WTC11 (cell line): ENCODE measurements around the gene NSL1. TPM values are rescaled to one million over a fixed set of nuclear protein-coding genes. Genes with fewer than 3 reads are reported as not detected.

Experiments
- ATAC-seq: fragments of 200-7000 bp; cut with Tn5 transposase; 2 replicates; pipeline ENCODE4 v1.10.0; 2021; ENCODE audit warnings: mild to moderate bottlenecking, moderate library complexity
- CTCF ChIA-PET: fragments of 300-600 bp; sonication (Branson Sonifier 250); formaldehyde crosslinking; loops from one replicate; lab custom pipeline; 2021; ENCODE audit warnings: antibody characterized with exemption; lab: Charles Lee
- POLR2A ChIA-PET: fragments of 350-600 bp; sonication (Branson Sonifier 250); formaldehyde crosslinking; loops from one replicate; lab custom pipeline; 2021; ENCODE audit warnings: antibody characterized with exemption; lab: Charles Lee
- DNase-seq: peaks from one replicate; pipeline ENCODE4 v3.0.0; 2021; ENCODE audit warnings: low spot score
- H3K27ac Mint-ChIP-seq: 2 replicates; pipeline ENCODE4 v1.8.0; 2021; ENCODE audit warnings: mixed read lengths
- H3K27me3 Mint-ChIP-seq: 2 replicates; pipeline ENCODE4 v1.8.0; 2021; ENCODE audit warnings: low read depth, mild to moderate bottlenecking, moderate library complexity, mixed read lengths
- H3K36me3 Mint-ChIP-seq: 2 replicates; pipeline ENCODE4 v1.8.0; 2021; ENCODE audit warnings: mixed read lengths
- H3K4me1 Mint-ChIP-seq: 2 replicates; pipeline ENCODE4 v1.8.0; 2022; ENCODE audit warnings: mixed read lengths
- H3K4me3 Mint-ChIP-seq: 2 replicates; pipeline ENCODE4 v1.8.0; 2021; ENCODE audit warnings: mild to moderate bottlenecking, moderate library complexity, mixed read lengths
- H3K9me3 Mint-ChIP-seq: 2 replicates; pipeline ENCODE4 v1.8.0; 2021; ENCODE audit warnings: mixed read lengths
- AFF4 ChIP-seq: sonication (generic); formaldehyde crosslinking; IDR thresholded peaks from 2 replicates; pipeline ENCODE4 v1.8.1; 2023; ENCODE audit warnings: mild to moderate bottlenecking, missing genetic modification reagents, borderline replicate concordance
- ETV6 ChIP-seq: sonication (generic); formaldehyde crosslinking; IDR thresholded peaks from 2 replicates; pipeline ENCODE4 v1.8.1; 2022; ENCODE audit warnings: mild to moderate bottlenecking, missing genetic modification reagents
- GRHL2 ChIP-seq: fragments of 250-450 bp; sonication (Bioruptor Pico); IDR thresholded peaks from 2 replicates; pipeline ENCODE4 v1.8.0; 2022; ENCODE audit warnings: mild to moderate bottlenecking, moderate library complexity; ENCODE audit not compliant: insufficient replicate concordance, severe bottlenecking
- IRF2 ChIP-seq: sonication (generic); formaldehyde crosslinking; IDR thresholded peaks from 2 replicates; pipeline ENCODE4 v1.8.0; 2022; ENCODE audit warnings: low read depth, missing genetic modification reagents, borderline replicate concordance
- JAZF1 ChIP-seq: fragments of 250-450 bp; sonication (Bioruptor Pico); IDR thresholded peaks from 2 replicates; pipeline ENCODE4 v1.9.0; 2021; ENCODE audit warnings: moderate library complexity, mild to moderate bottlenecking, inconsistent platforms
- JUN ChIP-seq: sonication (generic); formaldehyde crosslinking; IDR thresholded peaks from 2 replicates; pipeline ENCODE4 v1.8.0; 2023; ENCODE audit warnings: mild to moderate bottlenecking, missing genetic modification reagents
- NFATC4 ChIP-seq: fragments of 250-450 bp; sonication (Bioruptor Pico); IDR thresholded peaks from 2 replicates; pipeline ENCODE4 v1.9.0; 2021; ENCODE audit warnings: mild to moderate bottlenecking
- NR1H2 ChIP-seq: sonication (generic); formaldehyde crosslinking; IDR thresholded peaks from 2 replicates; pipeline ENCODE4 v1.9.0; 2021; ENCODE audit warnings: mild to moderate bottlenecking, moderate library complexity, missing genetic modification reagents
- OVOL2 ChIP-seq: fragments of 250-450 bp; sonication (Bioruptor Pico); IDR thresholded peaks from 2 replicates; pipeline ENCODE4 v1.9.0; 2021; ENCODE audit warnings: mild to moderate bottlenecking, borderline replicate concordance
- PRDM15 ChIP-seq: sonication (generic); formaldehyde crosslinking; IDR thresholded peaks from 2 replicates; pipeline ENCODE4 v1.8.0; 2022; ENCODE audit warnings: missing genetic modification reagents
- TEAD1 ChIP-seq: sonication (generic); formaldehyde crosslinking; IDR thresholded peaks from 2 replicates; pipeline ENCODE4 v1.8.0; 2022; ENCODE audit warnings: mild to moderate bottlenecking, missing genetic modification reagents
- USF2 ChIP-seq: sonication (generic); formaldehyde crosslinking; IDR thresholded peaks from 2 replicates; pipeline ENCODE4 v1.8.1; 2023; ENCODE audit warnings: mild to moderate bottlenecking, missing genetic modification reagents, moderate library complexity
- ZMAT4 ChIP-seq: fragments of 250-450 bp; sonication (Bioruptor Pico); IDR thresholded peaks from 2 replicates; pipeline ENCODE4 v1.9.0; 2021; ENCODE audit warnings: mild to moderate bottlenecking
- ZNF219 ChIP-seq: sonication (generic); formaldehyde crosslinking; IDR thresholded peaks from 2 replicates; pipeline ENCODE4 v1.8.0; 2023; ENCODE audit warnings: missing genetic modification reagents, mild to moderate bottlenecking, borderline replicate concordance
- ZNF396 ChIP-seq: fragments of 250-450 bp; sonication (Bioruptor Pico); IDR thresholded peaks from 2 replicates; pipeline ENCODE4 v1.8.0; 2021; ENCODE audit warnings: mild to moderate bottlenecking, moderate library complexity, borderline replicate concordance
- ZNF423 ChIP-seq: fragments of 250-450 bp; sonication (Bioruptor Pico); IDR thresholded peaks from 2 replicates; pipeline ENCODE4 v2.1.2; 2022; ENCODE audit warnings: mild to moderate bottlenecking, moderate library complexity
- ZNF425 ChIP-seq: fragments of 250-450 bp; sonication (Bioruptor Pico); conservative IDR thresholded peaks from 2 replicates; pipeline ENCODE4 v1.9.0; 2021; ENCODE audit warnings: mild to moderate bottlenecking
- ZNF512 ChIP-seq: sonication (generic); formaldehyde crosslinking; IDR thresholded peaks from 2 replicates; pipeline ENCODE4 v1.8.1; 2022; ENCODE audit warnings: missing genetic modification reagents, borderline replicate concordance
- total RNA-seq: library from RNA; stranded (reverse); gene quantifications from 3 replicates; pipeline ENCODE4 v1.2.3, GENCODE V29; 2021

Gene NSL1
- total RNA-seq, 1 experiment from 2014 or later, result 55.7 TPM

- H3K4me3 Mint-ChIP-seq, result no peak overlapping the region
- no peak for ATAC-seq
- H3K36me3 Mint-ChIP-seq, result peaks cover 27% of the 10 kb centered on the region
- DNase-seq, result no peak
- TF ChIP-seq ZNF219 (CRISPR knock-in tag) (no peak), OVOL2 (no peak), TEAD1 (CRISPR knock-in tag) (no peak), ZMAT4 (CRISPR knock-in tag) (no peak), ZNF396 (CRISPR knock-in tag) (no peak), PRDM15 (CRISPR knock-in tag) (no peak), JUN (CRISPR knock-in tag) (no peak), NFATC4 (CRISPR knock-in tag) (no peak), ZNF423 (no peak), GRHL2 (CRISPR knock-in tag) (no peak), ZNF512 (CRISPR knock-in tag) (no peak), JAZF1 (CRISPR knock-in tag) (no peak), ETV6 (no peak), IRF2 (no peak), AFF4 (CRISPR knock-in tag) (no peak), NR1H2 (CRISPR knock-in tag) (no peak), ZNF425 (CRISPR knock-in tag) (no peak), USF2 (CRISPR knock-in tag) (no peak)
- 0 out of 2 replicates have a peak, but pooled peaks cover 2% of the 10 kb centered on the region for H3K4me1 Mint-ChIP-seq
- POLR2A ChIA-PET, result interaction anchor here (0.9 kb wide), 1 partner anchor 30 kb away, joined by 3 read pairs; the partner anchor contains the start of gene FLVCR1
- peaks cover 33% of the 10 kb centered on the region for H3K9me3 Mint-ChIP-seq
- no peak overlapping the region for H3K27ac Mint-ChIP-seq
- peaks cover 10% of the 10 kb centered on the region for H3K27me3 Mint-ChIP-seq
- CTCF ChIA-PET, result interaction anchor here (1.2 kb wide), 1 partner anchor 13 kb away, joined by 5 read pairs; no protein-coding TSS in a partner anchor
Measured at GRCh38 chr1:212827831-212828278, 36.3 kb upstream of the NSL1 start.
